GM12878 (cell line): ENCODE results near the gene KCNA5. TPM values are rescaled to one million over a fixed set of nuclear protein-coding genes. Genes with fewer than 3 reads are reported as not detected.
A peak's percentile ranks its signal among the peaks of the same experiment; 100 is the strongest.

Experiments
- ATAC-seq: fragments of 200-7000 bp; cut with Tn5 transposase; 3 replicates; pipeline ENCODE4 v1.9.1; 2020; ENCODE audit warnings: mild to moderate bottlenecking, moderate library complexity
- BruUV-seq: library from RNA; stranded (reverse); fragments of 400-500 nt; replicated peaks from 2 replicates; lab custom pipeline; 2021; lab: Mats Ljungman, UMichigan
- CTCF ChIA-PET: fragments of 300-600 bp; sonication (Branson Sonifier 250); formaldehyde crosslinking; extraction: SDS; loops from one replicate; lab custom pipeline; 2021; ENCODE audit warnings: inconsistent platforms; lab: Yijun Ruan, JAX
- POLR2A ChIA-PET: fragments of 350-600 bp; formaldehyde crosslinking; extraction: SDS; loops from one replicate; lab custom pipeline; 2021; ENCODE audit warnings: inconsistent platforms; lab: Charles Lee
- RAD21 ChIA-PET: fragments of 300-600 bp; sonication (Branson Sonifier 250); formaldehyde crosslinking; loops from one replicate; lab custom pipeline; 2023; ENCODE audit warnings: antibody characterized with exemption; ENCODE audit not compliant: unreplicated experiment; lab: Charles Lee
- SMC1A ChIA-PET: fragments of 300-600 bp; sonication (Branson Sonifier 250); formaldehyde crosslinking; loops from one replicate; lab custom pipeline; 2023; ENCODE audit not compliant: unreplicated experiment, uncharacterized antibody; lab: Charles Lee
- DNase-seq: peaks from one replicate; pipeline ENCODE4 v3.0.0-alpha.2; 2011; ENCODE audit warnings: low read depth, low spot score
- FAIRE-seq: peaks from 3 replicates; lab custom pipeline; 2011; peaks lifted over from hg19 to GRCh38; lab: Jason Lieb, UNC
- H2AFZ ChIP-seq: 2 replicates; pipeline ENCODE4 v1.6.0; 2011; ENCODE audit warnings: low read depth, low read length, control low read depth; ENCODE audit not compliant: control insufficient read depth
- H3K27ac ChIP-seq: 2 replicates; pipeline ENCODE4 v1.5.1; 2011; ENCODE audit warnings: control low read depth; ENCODE audit not compliant: control insufficient read depth, insufficient read depth
- H3K27me3 ChIP-seq, 2 experiments: replicated peaks in 1 of 2; 2 replicates each; pipeline versions ENCODE4 v1.6.0 to v1.6.1; 2011; ENCODE audit warnings: low read length in 1 of 2; ENCODE audit not compliant: control insufficient read depth in 2 of 2, insufficient read depth in 2 of 2
- H3K36me3 ChIP-seq, 2 experiments: 2 replicates each; pipeline ENCODE4 v1.5.1; 2011; ENCODE audit warnings: low read length in 1 of 2; ENCODE audit not compliant: control insufficient read depth in 2 of 2, insufficient read depth in 2 of 2
- H3K4me1 ChIP-seq: 2 replicates; pipeline ENCODE4 v1.6.1; 2011; ENCODE audit warnings: mild to moderate bottlenecking, low read length, moderate library complexity, mixed read lengths; ENCODE audit not compliant: control insufficient read depth, insufficient read depth
- H3K4me2 ChIP-seq: 2 replicates; pipeline ENCODE4 v1.6.0; 2011; ENCODE audit warnings: control low read depth; ENCODE audit not compliant: control insufficient read depth, insufficient read depth
- H3K4me3 ChIP-seq: fragments of 200-600 bp; sonication (generic); 2 replicates; pipeline ENCODE4 v1.5.1; 2016
- H3K79me2 ChIP-seq: 2 replicates; pipeline ENCODE4 v1.6.0; 2011; ENCODE audit warnings: low read length; ENCODE audit not compliant: control insufficient read depth, insufficient read depth
- H3K9ac ChIP-seq: 2 replicates; pipeline ENCODE4 v1.8.0; 2011; ENCODE audit warnings: low read length, control low read depth, mixed read lengths; ENCODE audit not compliant: control insufficient read depth, insufficient read depth
- H3K9me3 ChIP-seq: replicated peaks from 3 replicates; pipeline ENCODE4 v1.5.1; 2011; ENCODE audit warnings: mild to moderate bottlenecking, low read length; ENCODE audit not compliant: control insufficient read depth, insufficient read depth
- H4K20me1 ChIP-seq: 2 replicates; pipeline ENCODE4 v1.6.0; 2011; ENCODE audit not compliant: control insufficient read depth, insufficient read depth
- DPF2 ChIP-seq: fragments of 450-650 bp; IDR thresholded peaks from 2 replicates; pipeline ENCODE4 v1.6.1; 2017; ENCODE audit warnings: mild to moderate bottlenecking
- RAD21 ChIP-seq: IDR thresholded peaks from 2 replicates; pipeline ENCODE4 v1.6.1; 2011; ENCODE audit warnings: mild to moderate bottlenecking, low read depth, low read length, moderate library complexity; ENCODE audit not compliant: insufficient read depth
- SMC3 ChIP-seq: IDR thresholded peaks from 2 replicates; pipeline ENCODE4 v1.6.1; 2011; ENCODE audit warnings: low read length, improper control_type of control experiment, borderline replicate concordance
- WRNIP1 ChIP-seq: IDR thresholded peaks from 2 replicates; pipeline ENCODE4 v1.6.1; 2011; ENCODE audit warnings: low read depth, low read length, improper control_type of control experiment, borderline replicate concordance
- YY1 ChIP-seq: IDR thresholded peaks from 2 replicates; pipeline ENCODE4 v1.6.1; 2011; ENCODE audit warnings: low read depth, mild to moderate bottlenecking, low read length
- ZNF384 ChIP-seq: IDR thresholded peaks from 2 replicates; pipeline ENCODE4 v1.6.1; 2012; ENCODE audit warnings: low read depth, mild to moderate bottlenecking, low read length, improper control_type of control experiment, borderline replicate concordance
- ZNF622 ChIP-seq: fragments of 450-650 bp; IDR thresholded peaks from 2 replicates; pipeline ENCODE4 v1.6.1; 2017; ENCODE audit warnings: mild to moderate bottlenecking, inconsistent platforms
- WGBS: methylation state at CpG from one replicate; pipeline ENCODE4 v1.1.6; 2016; ENCODE audit warnings: low lambda C conversion rate; ENCODE audit not compliant: insufficient replicate concordance, insufficient coverage; ENCODE audit errors: missing lambda C conversion rate; 5-methylcytosine and 5-hydroxymethylcytosine counted together
- in situ Hi-C: fragments of 300-500 bp; cut with MboI; formaldehyde crosslinking; loops from 9 replicates; pipeline ENCODE4 v1.14.3; 2018; ENCODE audit warnings: mixed read lengths
- intact Hi-C: fragments of 100-400 bp; cut with micrococcal nuclease; formaldehyde crosslinking; loops from one replicate; pipeline ENCODE4 v1.14.2; 2022; ENCODE audit not compliant: unreplicated experiment
- polyA plus RNA-seq, 11 experiments: library from polyadenylated mRNA; depleted of rRNA in 4 of 11; unstranded in 6 of 11; stranded (reverse) in 5 of 11; fragments of >200 nt; fragmentation: Nextera tagmentation in 4 of 11; fragmentation: Illumina TruSeq in 1 of 11; extraction: Ambion mirVana in 4 of 11; extraction: Trizol in 1 of 11; gene quantifications; 1 replicate in 1 of 11; 2 replicates in 10 of 11; pipeline versions ENCODE4 v1.2.1 to v1.2.3, GENCODE V29; 2011 to 2016; ENCODE audit warnings: inconsistent platforms in 2 of 11, missing spikeins in 2 of 11, low read depth in 1 of 11
- total RNA-seq, 4 experiments: library from RNA; depleted of rRNA in 3 of 4; stranded (reverse); fragments of >200 nt in 3 of 4; fragmentation: Illumina TruSeq in 1 of 4; extraction: Trizol in 1 of 4; gene quantifications; 2 replicates each; pipeline versions ENCODE4 v1.2.1 to v1.2.3, GENCODE V29; 2013 to 2021
- TF ChIP-seq, protein P1 (sequence below), 3 experiments: IDR thresholded peaks in 2 of 3; conservative IDR thresholded peaks in 1 of 3; 2 replicates each; pipeline ENCODE4 v1.5.1; 2011; ENCODE audit warnings: low read depth in 3 of 3, low read length in 3 of 3, mild to moderate bottlenecking in 3 of 3, control low read depth in 2 of 3, moderate library complexity in 2 of 3, inconsistent platforms in 1 of 3, mixed read lengths in 1 of 3; ENCODE audit not compliant: control insufficient read depth in 2 of 3, insufficient read depth in 1 of 3; ENCODE audit errors: extremely low read depth in 1 of 3

KCNA5 gene
- total and polyA plus RNA-seq, 10 of the 15 experiments (the other 5 are each of a cell fraction or from before 2014, with no cell fraction given) = 0.11 to 0.56 (median 0.19) TPM; not detected in 4

DNA sequence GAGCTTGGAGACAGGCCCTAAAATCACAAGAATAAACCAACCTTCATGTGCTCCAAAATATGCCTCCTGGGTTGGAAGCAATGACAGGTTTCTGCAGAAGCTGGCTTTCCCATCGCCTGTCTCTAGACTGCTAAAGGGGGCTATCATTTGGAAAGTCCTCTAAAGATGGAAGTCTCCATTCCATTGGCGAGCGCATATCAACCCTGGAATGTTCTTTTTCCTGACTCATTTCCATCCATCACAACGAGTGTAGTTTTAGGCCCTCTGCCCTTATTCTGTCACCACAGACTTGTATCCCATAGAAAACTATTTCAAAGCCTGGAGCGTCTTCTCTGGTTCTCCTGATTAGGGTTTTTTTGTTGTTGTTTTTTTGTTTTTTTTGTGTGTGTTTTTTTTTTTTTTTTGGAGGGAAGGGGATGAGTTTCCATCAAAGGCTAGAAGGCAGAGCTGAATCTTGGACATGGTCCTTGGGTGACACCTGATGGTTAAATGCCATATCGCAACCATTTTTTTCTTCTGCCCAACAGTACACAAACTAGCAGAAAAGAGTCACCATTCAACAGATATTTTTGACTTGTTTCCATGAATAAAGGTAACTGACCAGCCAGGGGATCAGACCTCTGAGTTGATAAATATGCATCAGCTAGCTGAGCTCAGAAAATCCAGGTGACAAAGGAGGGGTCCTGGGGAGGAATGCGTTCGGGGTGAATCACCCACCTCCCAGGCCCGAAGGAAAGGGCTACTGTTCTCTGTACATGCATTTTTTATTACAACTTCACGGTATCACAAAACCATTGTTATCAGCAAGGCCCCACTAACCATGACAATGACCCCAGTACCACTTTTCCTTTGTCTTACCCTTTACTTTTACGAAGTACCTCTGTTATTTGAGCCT lies 40.5 kb downstream of the KCNA5 start:
- Histone ChIP-seq H4K20me1 (0 out of 2 replicates have a peak, but pooled peaks cover 3% of the 10 kb centered on the region), H3K4me2 (no peak overlapping the region), H2AFZ (no peak overlapping the region), H3K9me3 (no peaks in the 10 kb centered on the region), H3K4me1 (no peaks in the 10 kb centered on the region), H3K4me3 (no peak overlapping the region), H3K79me2 (no peaks in the 10 kb centered on the region), H3K9ac (no peak overlapping the region), H3K27me3 (peaks cover 0 to 3% of the 10 kb centered on the region in 2 experiments; a peak in 2 of 4 replicates), H3K27ac (no peak overlapping the region), H3K36me3 (no peaks in the 10 kb centered on the region)
- TF ChIP-seq RAD21 (peak; percentile 89), YY1 (0 out of 2 replicates have a peak, but pooled peaks have one; percentile 33), ZNF384 (peak; percentile 84), SMC3 (peak; percentile 95), WRNIP1 (no peak), DPF2 (no peak), ZNF622 (no peak)
- TF ChIP-seq, protein P1, sequence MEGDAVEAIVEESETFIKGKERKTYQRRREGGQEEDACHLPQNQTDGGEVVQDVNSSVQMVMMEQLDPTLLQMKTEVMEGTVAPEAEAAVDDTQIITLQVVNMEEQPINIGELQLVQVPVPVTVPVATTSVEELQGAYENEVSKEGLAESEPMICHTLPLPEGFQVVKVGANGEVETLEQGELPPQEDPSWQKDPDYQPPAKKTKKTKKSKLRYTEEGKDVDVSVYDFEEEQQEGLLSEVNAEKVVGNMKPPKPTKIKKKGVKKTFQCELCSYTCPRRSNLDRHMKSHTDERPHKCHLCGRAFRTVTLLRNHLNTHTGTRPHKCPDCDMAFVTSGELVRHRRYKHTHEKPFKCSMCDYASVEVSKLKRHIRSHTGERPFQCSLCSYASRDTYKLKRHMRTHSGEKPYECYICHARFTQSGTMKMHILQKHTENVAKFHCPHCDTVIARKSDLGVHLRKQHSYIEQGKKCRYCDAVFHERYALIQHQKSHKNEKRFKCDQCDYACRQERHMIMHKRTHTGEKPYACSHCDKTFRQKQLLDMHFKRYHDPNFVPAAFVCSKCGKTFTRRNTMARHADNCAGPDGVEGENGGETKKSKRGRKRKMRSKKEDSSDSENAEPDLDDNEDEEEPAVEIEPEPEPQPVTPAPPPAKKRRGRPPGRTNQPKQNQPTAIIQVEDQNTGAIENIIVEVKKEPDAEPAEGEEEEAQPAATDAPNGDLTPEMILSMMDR (IDR thresholded peaks at IDR 0.05 in 2 of 3, conservative IDR thresholded peaks at IDR 0.05 in 1 of 3; ENCODE audit: control insufficient read depth in 2 of 3, extremely low read depth in 1 of 3, insufficient read depth in 1 of 3, low read depth in 3 of 3, low read length in 3 of 3) = peak; percentile 69 to 79 (median 70)
- CTCF ChIA-PET = interaction anchor here (0.7 to 5.2 kb wide), 10 partner anchors 9 to 239 kb away, joined by 3 to 48 read pairs (median 6); no protein-coding TSS in a partner anchor
- no TSS peak for BruUV-seq
- RAD21 ChIA-PET = interaction anchor here (1.2 to 2.1 kb wide), 7 partner anchors 34 to 229 kb away, joined by 3 to 9 read pairs (median 4); no protein-coding TSS in a partner anchor
- DNase-seq = peak; percentile 23
- SMC1A ChIA-PET = interaction anchor here (1.0 to 2.4 kb wide), 4 partner anchors 61 to 229 kb away, joined by 3 to 16 read pairs (median 9); no protein-coding TSS in a partner anchor
- WGBS = 38% methylated on average over 11 of the region's 11 CpGs
- ATAC-seq = peak; percentile 68
- in situ Hi-C loops = no loop called here
- intact Hi-C loops = loop anchor here (1.0 kb wide), 3 partner anchors 62 to 227 kb away; no protein-coding TSS in a partner anchor
- peak; percentile 98 for FAIRE-seq
- POLR2A ChIA-PET = interaction anchor here (0.7 to 1.6 kb wide), 2 partner anchors 62 to 104 kb away, joined by 3 read pairs; no protein-coding TSS in a partner anchor
